K562 (cell line): ENCODE measurements around the gene TSR3.

Experiments
- BHLHE40 ChIP-seq: IDR thresholded peaks from 2 replicates; pipeline ENCODE4 v1.6.1; 2011; ENCODE audit warnings: low read length, improper control_type of control experiment
- CTCF ChIP-seq, 3 experiments: IDR thresholded peaks in 2 of 3; conservative IDR thresholded peaks in 1 of 3; 2 replicates each; pipeline ENCODE4 v1.5.1; 2011 to 2012; ENCODE audit warnings: low read length in 3 of 3, mild to moderate bottlenecking in 3 of 3, control low read depth in 2 of 3, improper control_type of control experiment in 1 of 3, inconsistent platforms in 1 of 3, low read depth in 1 of 3, mixed read lengths in 1 of 3, moderate library complexity in 1 of 3; ENCODE audit not compliant: insufficient read depth in 2 of 3
- EP300 ChIP-seq: IDR thresholded peaks from 2 replicates; pipeline ENCODE4 v1.6.1; 2012; ENCODE audit warnings: low read length, improper control_type of control experiment
- FOXK2 ChIP-seq, 2 experiments: fragments of 450-650 bp; IDR thresholded peaks in 1 of 2; conservative IDR thresholded peaks in 1 of 2; 2 replicates each; pipeline ENCODE4 v1.6.1; 2016; ENCODE audit warnings: low read depth in 2 of 2, mild to moderate bottlenecking in 1 of 2
- HEY1 ChIP-seq: fragments of 250-450 bp; sonication (Bioruptor Pico); IDR thresholded peaks from 2 replicates; pipeline ENCODE4 v1.5.0; 2020; ENCODE audit warnings: mild to moderate bottlenecking, moderate library complexity, borderline replicate concordance
- MAFG ChIP-seq: fragments of 450-650 bp; conservative IDR thresholded peaks from 2 replicates; pipeline ENCODE4 v1.6.1; 2016; ENCODE audit warnings: missing genetic modification characterization, missing compliant biosample characterization
- POLR2A ChIP-seq: fragments of 450-650 bp; conservative IDR thresholded peaks from 2 replicates; pipeline ENCODE4 v1.6.1; 2016
- POLR2H ChIP-seq: IDR thresholded peaks from 2 replicates; pipeline ENCODE4 v1.6.1; 2016; ENCODE audit warnings: missing genetic modification characterization, low read depth, mild to moderate bottlenecking, control low read depth, missing compliant biosample characterization, moderate library complexity
- SRSF7 ChIP-seq: fragments of 200-400 bp; formaldehyde crosslinking; optimal IDR thresholded peaks from 2 replicates; pipeline ENCODE3; 2017; ENCODE audit warnings: mild to moderate bottlenecking, low read depth, low read length
- ZBTB8A ChIP-seq: fragments of 450-650 bp; IDR thresholded peaks from 2 replicates; pipeline ENCODE4 v1.6.1; 2018; ENCODE audit warnings: mild to moderate bottlenecking, moderate library complexity; ENCODE audit not compliant: partially characterized antibody
- ZNF232 ChIP-seq: sonication (generic); formaldehyde crosslinking; IDR thresholded peaks from 2 replicates; pipeline ENCODE4 v1.8.0; 2022; ENCODE audit warnings: mild to moderate bottlenecking, missing genetic modification reagents
- ZNF561 ChIP-seq: fragments of 450-650 bp; formaldehyde crosslinking; conservative IDR thresholded peaks from 2 replicates; pipeline ENCODE4 v1.4.0; 2020; ENCODE audit warnings: mild to moderate bottlenecking, moderate library complexity

DNA sequence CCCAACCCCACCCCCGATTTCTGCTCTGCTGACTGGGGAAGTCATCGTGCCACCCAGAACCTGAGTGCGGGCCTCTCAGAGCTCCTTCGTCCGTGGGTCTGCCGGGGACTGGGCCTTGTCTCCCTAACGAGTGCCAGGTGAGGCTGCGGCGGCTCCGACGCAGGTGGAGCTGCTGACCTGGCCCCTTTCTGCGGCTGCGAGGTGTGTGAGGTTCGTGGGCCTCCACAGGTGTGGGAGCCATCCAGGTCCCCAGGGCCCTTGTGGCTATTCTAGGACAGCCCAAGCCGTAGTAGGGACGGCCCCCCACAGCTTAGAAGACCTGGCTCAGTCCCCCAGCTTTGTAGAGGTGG, 39.2 kb downstream of the TSR3 start:
- TF ChIP-seq ZBTB8A: no peak
- no peak for TF ChIP-seq CTCF (IDR thresholded peaks at IDR 0.05 in 2 of 3, conservative IDR thresholded peaks at IDR 0.05 in 1 of 3; ENCODE audit: insufficient read depth in 2 of 3, low read depth in 1 of 3, low read length in 3 of 3)
- no peak for TF ChIP-seq EP300
- TF ChIP-seq POLR2A: no peak
- TF ChIP-seq ZNF232 (CRISPR knock-in tag): no peak
- no peak for TF ChIP-seq FOXK2 (conservative IDR thresholded peaks at IDR 0.05 in 1 of 2, IDR thresholded peaks at IDR 0.05 in 1 of 2; ENCODE audit: low read depth in 2 of 2)
- no peak for TF ChIP-seq BHLHE40
- no peak for TF ChIP-seq MAFG (tag)
- TF ChIP-seq POLR2H (tag): no peak
- no peak for TF ChIP-seq ZNF561 (CRISPR knock-in tag)
- no peak for TF ChIP-seq SRSF7
- TF ChIP-seq HEY1: no peak
